Upper lobe of left lung (tissue), 6 donors: ENCODE data around the gene KMO. TPM values are rescaled to one million over a fixed set of nuclear protein-coding genes. Genes with fewer than 3 reads are reported as not detected.

Source experiments
- ATAC-seq, 2 donors: fragments of 200-7000 bp; cut with Tn5 transposase; one replicate each; pipeline ENCODE4 v1.9.1; 2022; ENCODE audit warnings: mild to moderate bottlenecking in 2 of 2, moderate library complexity in 2 of 2; ENCODE audit not compliant: low FRiP score in 2 of 2
- DNase-seq, 2 donors: peaks; one replicate each; pipeline ENCODE4 v3.0.0-alpha.2; 2019 to 2020
- H3K27ac ChIP-seq, 4 donors: fragments of 200-600 bp; sonication (generic); one replicate each; pipeline ENCODE4 v1.5.1; 2016 to 2019
- H3K27me3 ChIP-seq, 4 donors: fragments of 200-600 bp; sonication (generic); one replicate each; pipeline ENCODE4 v1.5.1; 2017 to 2019
- H3K36me3 ChIP-seq, 4 donors: fragments of 200-600 bp; sonication (generic); one replicate each; pipeline ENCODE4 v1.5.1; 2016 to 2019
- H3K4me1 ChIP-seq, 4 donors: fragments of 200-600 bp; sonication (generic); one replicate each; pipeline ENCODE4 v1.5.1; 2018 to 2019
- H3K4me3 ChIP-seq, 4 donors: fragments of 200-600 bp; sonication (generic); one replicate each; pipeline ENCODE4 v1.5.1; 2017 to 2019; ENCODE audit warnings: mild to moderate bottlenecking in 2 of 4, moderate library complexity in 1 of 4
- H3K9me3 ChIP-seq, 4 donors: fragments of 200-600 bp; sonication (generic); one replicate each; pipeline ENCODE4 v1.5.1; 2018 to 2019
- EP300 ChIP-seq, 4 donors: sonication (generic); formaldehyde crosslinking; IDR thresholded peaks; one replicate each; pipeline ENCODE4 v1.5.1; 2017; ENCODE audit warnings: antibody characterized with exemption in 4 of 4, control low read depth in 2 of 4
- POLR2A ChIP-seq, 4 donors: fragments of 450-650 bp; IDR thresholded peaks; one replicate each; pipeline ENCODE4 v1.5.1; 2016 to 2017; ENCODE audit warnings: antibody characterized with exemption in 4 of 4, mild to moderate bottlenecking in 2 of 4
- POLR2AphosphoS5 ChIP-seq, 2 donors: sonication (generic); formaldehyde crosslinking; IDR thresholded peaks; one replicate each; pipeline ENCODE4 v1.5.1; 2017; ENCODE audit warnings: antibody characterized with exemption in 2 of 2
- WGBS, 2 donors: methylation state at CpG; one replicate each; pipeline ENCODE4 v1.1.5; 2017 to 2018; 5-methylcytosine and 5-hydroxymethylcytosine counted together
- total RNA-seq, 6 donors: library from RNA; depleted of rRNA in 4 of 6; stranded (reverse); fragments of >200 nt in 4 of 6; gene quantifications; one replicate each; pipeline versions ENCODE4 v1.1.0 to v1.2.1, GENCODE V29; 2016 to 2021
- TF ChIP-seq, protein P1 (sequence below), 6 experiments: fragments of 450-650 bp in 4 of 6; fragments of 200-600 bp in 2 of 6; sonication (generic) in 2 of 6; IDR thresholded peaks; one replicate each; pipeline ENCODE4 v1.5.1; 2016 to 2019; ENCODE audit warnings: antibody characterized with exemption in 6 of 6
- donor health status: DM: no; HTN: no; CAD: no; lungs with moderate emphysema.
- donor health status: DM: no; HTN: yes; CAD: no; lungs with severe emphysema.

The KMO gene
- total RNA-seq, 6 donors from 2014 or later: 5.5 to 19.9 (median 9.7) TPM

DNA sequence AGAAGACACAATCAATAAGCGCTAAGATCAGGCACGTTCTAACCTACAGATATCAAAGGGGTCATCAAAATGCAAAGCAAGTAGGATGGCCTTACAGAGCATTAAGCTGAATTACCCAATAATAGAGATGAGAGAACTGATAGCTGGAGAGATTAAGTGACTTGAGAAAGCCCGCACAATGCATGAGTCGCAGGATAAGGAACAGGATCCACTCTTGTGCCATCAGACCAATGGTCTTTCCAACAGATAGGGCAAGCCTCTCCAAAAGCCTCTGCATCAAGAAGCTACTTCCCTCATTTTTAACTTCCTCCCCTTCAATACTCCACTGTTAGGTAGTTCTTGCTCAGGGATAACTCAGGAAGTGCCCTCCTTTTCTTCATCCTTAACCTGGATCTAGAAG lies 105.4 kb downstream of the KMO start:
- H3K4me3 ChIP-seq: peak overlapping the region in 1 of 4 donors; percentile 17
- no peaks in the 10 kb centered on the region for H3K27me3 ChIP-seq
- no peak overlapping the region for H3K27ac ChIP-seq
- peaks cover 0 to 10% (median under 1%) of the 10 kb centered on the region in 4 donors for H3K36me3 ChIP-seq
- TF ChIP-seq POLR2AphosphoS5 (IDR thresholded peaks at IDR 0.05) (no peak), EP300 (IDR thresholded peaks at IDR 0.05) (no peak), POLR2A (IDR thresholded peaks at IDR 0.05) (no peak)
- TF ChIP-seq, protein P1, sequence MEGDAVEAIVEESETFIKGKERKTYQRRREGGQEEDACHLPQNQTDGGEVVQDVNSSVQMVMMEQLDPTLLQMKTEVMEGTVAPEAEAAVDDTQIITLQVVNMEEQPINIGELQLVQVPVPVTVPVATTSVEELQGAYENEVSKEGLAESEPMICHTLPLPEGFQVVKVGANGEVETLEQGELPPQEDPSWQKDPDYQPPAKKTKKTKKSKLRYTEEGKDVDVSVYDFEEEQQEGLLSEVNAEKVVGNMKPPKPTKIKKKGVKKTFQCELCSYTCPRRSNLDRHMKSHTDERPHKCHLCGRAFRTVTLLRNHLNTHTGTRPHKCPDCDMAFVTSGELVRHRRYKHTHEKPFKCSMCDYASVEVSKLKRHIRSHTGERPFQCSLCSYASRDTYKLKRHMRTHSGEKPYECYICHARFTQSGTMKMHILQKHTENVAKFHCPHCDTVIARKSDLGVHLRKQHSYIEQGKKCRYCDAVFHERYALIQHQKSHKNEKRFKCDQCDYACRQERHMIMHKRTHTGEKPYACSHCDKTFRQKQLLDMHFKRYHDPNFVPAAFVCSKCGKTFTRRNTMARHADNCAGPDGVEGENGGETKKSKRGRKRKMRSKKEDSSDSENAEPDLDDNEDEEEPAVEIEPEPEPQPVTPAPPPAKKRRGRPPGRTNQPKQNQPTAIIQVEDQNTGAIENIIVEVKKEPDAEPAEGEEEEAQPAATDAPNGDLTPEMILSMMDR (IDR thresholded peaks at IDR 0.05): no peak
- 84 to 85% methylated on average over 4 of the region's 4 CpGs for WGBS, 2 donors
- no peaks in the 10 kb centered on the region for H3K9me3 ChIP-seq
- DNase-seq: no peak
- no peak for ATAC-seq
- peaks cover 12 to 25% (median 20%) of the 10 kb centered on the region in 4 donors for H3K4me1 ChIP-seq

DNA sequence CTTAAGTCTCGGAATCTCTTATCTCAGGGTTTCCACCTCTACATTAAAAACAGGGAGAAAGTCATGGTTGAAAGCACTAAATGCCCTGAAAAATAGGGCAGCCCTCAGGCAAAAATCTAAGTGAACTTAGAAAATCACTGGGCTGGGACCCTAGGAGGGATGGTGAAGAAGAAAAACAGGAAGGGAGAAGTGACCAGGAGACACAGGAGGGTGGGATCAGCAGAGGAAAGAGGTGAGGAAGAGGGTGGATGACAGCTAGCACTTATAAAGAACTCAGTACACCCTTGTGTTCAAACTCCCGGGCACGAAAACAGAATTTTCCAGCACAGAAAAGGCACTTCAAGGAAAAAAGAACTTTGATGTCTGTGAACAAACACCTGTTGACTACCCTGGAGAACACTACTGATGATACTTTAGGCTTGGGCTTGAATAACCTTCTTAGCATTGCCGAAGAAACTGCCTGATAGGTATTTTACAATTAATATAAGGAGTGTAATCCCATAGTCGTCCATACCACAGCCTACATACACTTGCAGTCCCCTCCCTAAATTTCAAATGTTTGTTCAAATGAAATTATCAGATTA lies 106.0 kb downstream of the KMO start:
- no peaks in the 10 kb centered on the region for H3K9me3 ChIP-seq
- no peaks in the 10 kb centered on the region for H3K27me3 ChIP-seq
- WGBS, 2 donors: 73 to 80% methylated on average over 5 of the region's 5 CpGs
- H3K36me3 ChIP-seq: peaks cover 0 to 10% (median under 1%) of the 10 kb centered on the region in 4 donors
- ATAC-seq: no peak
- H3K27ac ChIP-seq: peak overlapping the region in 1 of 4 donors; percentile 5
- H3K4me3 ChIP-seq: peak overlapping the region in 1 of 4 donors; percentile 17
- no peak for DNase-seq
- H3K4me1 ChIP-seq: peaks cover 12 to 25% (median 20%) of the 10 kb centered on the region in 4 donors
- TF ChIP-seq EP300 (IDR thresholded peaks at IDR 0.05): no peak
- no peak for TF ChIP-seq POLR2AphosphoS5 (IDR thresholded peaks at IDR 0.05)
- no peak for TF ChIP-seq POLR2A (IDR thresholded peaks at IDR 0.05)
- TF ChIP-seq, protein P1 (IDR thresholded peaks at IDR 0.05): no peak

DNA sequence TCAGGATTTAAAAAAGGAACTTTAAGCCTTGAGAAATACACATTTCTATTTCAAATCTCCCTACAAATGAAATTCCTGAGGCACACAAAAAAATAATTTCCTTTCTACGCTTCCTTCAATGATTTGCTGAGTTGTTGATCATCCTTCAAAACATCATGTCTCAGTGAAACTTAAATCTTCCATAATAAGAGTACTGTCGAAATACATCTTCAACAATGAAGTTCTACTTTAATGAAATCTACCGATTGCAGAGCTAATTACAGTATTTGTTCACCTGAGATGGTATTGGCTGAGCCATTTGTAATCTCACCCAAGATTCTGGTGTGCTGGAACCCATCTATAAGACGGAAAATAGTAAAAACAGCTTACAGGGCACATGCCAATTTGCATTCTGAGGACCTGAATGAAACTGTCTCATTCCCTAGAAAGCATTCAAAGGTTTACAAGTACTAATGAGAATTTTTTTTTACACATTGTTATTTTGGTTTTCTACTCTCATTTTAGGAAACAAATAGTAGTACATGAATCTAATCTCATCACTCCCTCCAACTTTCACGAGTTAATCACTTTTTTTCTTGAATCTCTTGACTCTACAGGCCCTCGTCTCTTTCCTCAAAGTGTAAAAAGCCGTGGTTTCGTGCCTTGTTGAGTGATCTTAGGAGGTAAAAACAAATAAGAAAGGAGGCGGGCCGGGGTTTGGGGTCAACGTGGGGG lies 106.9 kb downstream of the KMO start:
- no peak for ATAC-seq

DNA sequence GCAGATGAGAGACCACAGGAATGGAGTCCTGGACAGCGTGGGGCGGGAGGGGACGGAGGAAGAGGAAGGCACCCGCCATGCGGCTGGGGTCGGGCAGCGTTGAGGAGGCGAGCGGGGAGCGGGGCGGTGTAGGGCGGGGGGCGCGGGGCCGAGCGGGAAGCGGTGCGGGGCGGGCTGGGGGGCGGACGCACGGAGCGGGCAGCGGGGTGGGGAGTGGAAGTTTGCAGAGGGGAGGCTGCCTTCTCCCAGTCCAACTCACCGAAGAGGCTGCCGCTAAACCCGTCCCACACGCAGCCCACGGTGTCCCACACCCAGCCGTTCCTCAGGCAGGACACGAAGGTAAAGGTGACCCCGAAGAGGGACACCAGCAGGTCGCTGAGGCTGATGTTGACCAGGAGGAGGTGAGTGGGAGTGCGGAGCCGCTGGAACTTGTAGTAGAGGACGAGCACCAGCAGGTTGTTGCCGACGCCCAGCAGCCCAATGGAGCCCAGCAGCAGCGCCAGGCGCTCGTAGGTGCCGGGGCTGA lies 107.5 kb downstream of the KMO start:
- Histone ChIP-seq H3K36me3 (peaks cover 0 to 7% (median 0%) of the 10 kb centered on the region in 4 donors), H3K4me3 (peak overlapping the region; percentile 77 to 95 (median 86)), H3K27ac (peak overlapping the region; percentile 79 to 91 (median 88)), H3K4me1 (peaks cover 12 to 25% (median 20%) of the 10 kb centered on the region in 4 donors), H3K9me3 (no peaks in the 10 kb centered on the region), H3K27me3 (no peaks in the 10 kb centered on the region)
- TF ChIP-seq POLR2A (IDR thresholded peaks at IDR 0.05) (no peak), POLR2AphosphoS5 (IDR thresholded peaks at IDR 0.05) (no peak), EP300 (IDR thresholded peaks at IDR 0.05) (no peak)
- TF ChIP-seq, protein P1 (IDR thresholded peaks at IDR 0.05): no peak
- 0% methylated on average over 21 to 24 of the region's 42 CpGs for WGBS, 2 donors
- DNase-seq: peak; percentile 36 to 89
- ATAC-seq: peak; percentile 38 to 39

More for the DNA sequence above, 106.9 kb downstream of the KMO start:
- Histone ChIP-seq H3K27ac (peak overlapping the region in 3 of 4 donors; percentile 87 to 91 (median 88)), H3K4me1 (peaks cover 12 to 25% (median 20%) of the 10 kb centered on the region in 4 donors), H3K27me3 (no peaks in the 10 kb centered on the region), H3K36me3 (peaks cover 0 to 10% (median under 1%) of the 10 kb centered on the region in 4 donors), H3K4me3 (peak overlapping the region; percentile 77 to 95 (median 86)), H3K9me3 (no peaks in the 10 kb centered on the region)
- TF ChIP-seq POLR2AphosphoS5 (IDR thresholded peaks at IDR 0.05) (no peak), EP300 (IDR thresholded peaks at IDR 0.05) (no peak), POLR2A (IDR thresholded peaks at IDR 0.05) (no peak)
- TF ChIP-seq, protein P1 (IDR thresholded peaks at IDR 0.05): no peak
- no peak for DNase-seq
- WGBS, 2 donors: 13 to 15% methylated on average over 11 of the region's 11 CpGs
